HepG2 (cell line): ENCODE results near the gene PTCRA. TPM values are rescaled to one million over a fixed set of nuclear protein-coding genes. Genes with fewer than 3 reads are reported as not detected.
A peak's percentile ranks its signal among the peaks of the same experiment; 100 is the strongest.

Experiments used
- BORCS8-MEF2B ChIP-seq: sonication (generic); formaldehyde crosslinking; IDR thresholded peaks from 2 replicates; pipeline ENCODE4 v1.8.0; 2022; ENCODE audit warnings: mild to moderate bottlenecking, missing genetic modification reagents
- CHCHD3 ChIP-seq: sonication (generic); formaldehyde crosslinking; IDR thresholded peaks from 2 replicates; pipeline ENCODE4 v1.8.0; 2022; ENCODE audit warnings: mild to moderate bottlenecking, missing genetic modification reagents, moderate library complexity
- FOSL2 ChIP-seq: sonication (generic); formaldehyde crosslinking; IDR thresholded peaks from 2 replicates; pipeline ENCODE4 v1.4.0; 2020; ENCODE audit warnings: missing genetic modification reagents
- RFX5 ChIP-seq: IDR thresholded peaks from 2 replicates; pipeline ENCODE4 v1.6.1; 2011; ENCODE audit warnings: low read depth, low read length, improper control_type of control experiment
- ZNF264 ChIP-seq: sonication (generic); formaldehyde crosslinking; IDR thresholded peaks from 2 replicates; pipeline ENCODE4 v1.4.0; 2020; ENCODE audit warnings: missing genetic modification reagents
- ZNF614 ChIP-seq: IDR thresholded peaks from 2 replicates; pipeline ENCODE4 v1.6.1; 2018; ENCODE audit warnings: missing biosample characterization, missing genetic modification reagents, inconsistent platforms, borderline replicate concordance
- ZNF780A ChIP-seq: sonication (generic); formaldehyde crosslinking; IDR thresholded peaks from 2 replicates; pipeline ENCODE4 v1.8.0; 2022; ENCODE audit warnings: mild to moderate bottlenecking, missing genetic modification reagents, moderate library complexity
- polyA plus RNA-seq, 8 experiments: library from polyadenylated mRNA; depleted of rRNA in 3 of 8; stranded (reverse) in 7 of 8; unstranded in 1 of 8; fragments of >200 nt; fragmentation: Illumina TruSeq in 4 of 8; extraction: Trizol in 4 of 8; gene quantifications; 2 replicates each; pipeline versions ENCODE4 v1.2.1 to v1.2.3, GENCODE V29; 2011 to 2016; ENCODE audit warnings: low read depth in 4 of 8, missing spikeins in 1 of 8, mixed read lengths in 1 of 8; ENCODE audit not compliant: insufficient read depth in 1 of 8
- total RNA-seq, 5 experiments: library from RNA; depleted of rRNA; stranded (reverse); fragments of >200 nt; fragmentation: Illumina TruSeq; extraction: Trizol; gene quantifications; 2 replicates each; pipeline ENCODE4 v1.2.3, GENCODE V29; 2016; ENCODE audit warnings: low read depth in 1 of 5
- TF ChIP-seq, protein P1 (sequence below): sonication (generic); formaldehyde crosslinking; IDR thresholded peaks from 2 replicates; pipeline ENCODE4 v1.5.0; 2020; ENCODE audit warnings: mild to moderate bottlenecking, missing genetic modification reagents
- TF ChIP-seq, protein P2 (sequence below): sonication (generic); formaldehyde crosslinking; IDR thresholded peaks from 2 replicates; pipeline ENCODE4 v1.4.0; 2020; ENCODE audit warnings: missing genetic modification reagents
- TF ChIP-seq, protein P3 (sequence below): sonication (generic); formaldehyde crosslinking; IDR thresholded peaks from 2 replicates; pipeline ENCODE4 v1.4.0; 2020; ENCODE audit warnings: mild to moderate bottlenecking, missing genetic modification reagents, borderline replicate concordance
- TF ChIP-seq, protein P4 (sequence below): sonication (generic); formaldehyde crosslinking; IDR thresholded peaks from 2 replicates; pipeline ENCODE4 v1.8.0; 2022; ENCODE audit warnings: mild to moderate bottlenecking, missing genetic modification reagents, borderline replicate concordance
- TF ChIP-seq, protein P5 (sequence below): sonication (generic); formaldehyde crosslinking; IDR thresholded peaks from 2 replicates; pipeline ENCODE4 v1.4.0; 2020; ENCODE audit warnings: missing genetic modification reagents
- TF ChIP-seq, protein P6 (sequence below): sonication (generic); formaldehyde crosslinking; IDR thresholded peaks from 2 replicates; pipeline ENCODE4 v1.4.0; 2020; ENCODE audit warnings: missing genetic modification reagents

PTCRA gene
- total and polyA plus RNA-seq, 2 of the 13 experiments (the other 11 are each of a cell fraction or from before 2014, with no cell fraction given) = not detected

DNA sequence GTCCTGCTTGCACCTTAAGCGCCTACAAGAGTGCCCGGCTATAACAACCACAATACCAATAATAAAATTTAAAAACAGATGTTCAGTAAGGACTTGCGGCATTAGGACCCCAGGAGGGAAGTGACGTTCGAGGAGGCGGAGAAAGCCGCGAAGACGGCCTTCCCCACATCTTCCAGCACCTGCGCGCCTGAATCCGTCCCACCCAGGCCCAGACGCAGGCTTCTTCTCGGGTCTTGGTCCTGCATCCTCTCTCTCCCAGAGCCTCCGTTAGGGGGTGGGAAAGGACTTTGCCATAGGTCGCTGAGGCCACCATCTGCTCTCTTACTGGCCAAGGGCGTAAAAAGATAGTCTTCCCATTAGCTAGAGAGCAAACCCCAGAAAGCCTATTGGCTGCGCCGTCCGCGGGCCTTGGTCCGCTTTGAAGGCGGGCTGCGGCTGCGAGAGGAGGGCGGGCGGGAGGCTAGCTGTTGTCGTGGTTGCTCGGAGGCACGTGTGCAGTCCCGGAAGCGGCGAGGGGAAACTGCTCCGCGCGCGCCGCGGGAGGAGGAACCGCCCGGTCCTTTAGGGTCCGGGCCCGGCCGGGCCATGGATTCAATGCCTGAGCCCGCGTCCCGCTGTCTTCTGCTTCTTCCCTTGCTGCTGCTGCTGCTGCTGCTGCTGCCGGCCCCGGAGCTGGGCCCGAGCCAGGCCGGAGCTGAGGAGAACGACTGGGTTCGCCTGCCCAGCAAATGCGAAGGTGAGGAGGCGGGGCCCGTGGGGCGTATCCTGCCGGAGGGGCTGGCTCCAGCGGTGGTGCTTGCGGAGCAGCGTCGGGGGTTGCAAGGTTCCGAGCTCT, 13.3 kb downstream of the PTCRA start, which contains the start of gene CNPY3 (continued):
- TF ChIP-seq, protein P1, sequence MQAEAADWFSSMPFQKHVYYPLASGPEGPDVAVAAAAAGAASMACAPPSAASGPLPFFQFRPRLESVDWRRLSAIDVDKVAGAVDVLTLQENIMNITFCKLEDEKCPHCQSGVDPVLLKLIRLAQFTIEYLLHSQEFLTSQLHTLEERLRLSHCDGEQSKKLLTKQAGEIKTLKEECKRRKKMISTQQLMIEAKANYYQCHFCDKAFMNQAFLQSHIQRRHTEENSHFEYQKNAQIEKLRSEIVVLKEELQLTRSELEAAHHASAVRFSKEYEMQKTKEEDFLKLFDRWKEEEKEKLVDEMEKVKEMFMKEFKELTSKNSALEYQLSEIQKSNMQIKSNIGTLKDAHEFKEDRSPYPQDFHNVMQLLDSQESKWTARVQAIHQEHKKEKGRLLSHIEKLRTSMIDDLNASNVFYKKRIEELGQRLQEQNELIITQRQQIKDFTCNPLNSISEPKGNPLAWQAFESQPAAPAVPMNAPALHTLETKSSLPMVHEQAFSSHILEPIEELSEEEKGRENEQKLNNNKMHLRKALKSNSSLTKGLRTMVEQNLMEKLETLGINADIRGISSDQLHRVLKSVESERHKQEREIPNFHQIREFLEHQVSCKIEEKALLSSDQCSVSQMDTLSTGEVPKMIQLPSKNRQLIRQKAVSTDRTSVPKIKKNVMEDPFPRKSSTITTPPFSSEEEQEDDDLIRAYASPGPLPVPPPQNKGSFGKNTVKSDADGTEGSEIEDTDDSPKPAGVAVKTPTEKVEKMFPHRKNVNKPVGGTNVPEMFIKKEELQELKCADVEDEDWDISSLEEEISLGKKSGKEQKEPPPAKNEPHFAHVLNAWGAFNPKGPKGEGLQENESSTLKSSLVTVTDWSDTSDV (CRISPR knock-in tag) = peak; percentile 84; the same call in 1 of the 2 replicates
- TF ChIP-seq, protein P2, sequence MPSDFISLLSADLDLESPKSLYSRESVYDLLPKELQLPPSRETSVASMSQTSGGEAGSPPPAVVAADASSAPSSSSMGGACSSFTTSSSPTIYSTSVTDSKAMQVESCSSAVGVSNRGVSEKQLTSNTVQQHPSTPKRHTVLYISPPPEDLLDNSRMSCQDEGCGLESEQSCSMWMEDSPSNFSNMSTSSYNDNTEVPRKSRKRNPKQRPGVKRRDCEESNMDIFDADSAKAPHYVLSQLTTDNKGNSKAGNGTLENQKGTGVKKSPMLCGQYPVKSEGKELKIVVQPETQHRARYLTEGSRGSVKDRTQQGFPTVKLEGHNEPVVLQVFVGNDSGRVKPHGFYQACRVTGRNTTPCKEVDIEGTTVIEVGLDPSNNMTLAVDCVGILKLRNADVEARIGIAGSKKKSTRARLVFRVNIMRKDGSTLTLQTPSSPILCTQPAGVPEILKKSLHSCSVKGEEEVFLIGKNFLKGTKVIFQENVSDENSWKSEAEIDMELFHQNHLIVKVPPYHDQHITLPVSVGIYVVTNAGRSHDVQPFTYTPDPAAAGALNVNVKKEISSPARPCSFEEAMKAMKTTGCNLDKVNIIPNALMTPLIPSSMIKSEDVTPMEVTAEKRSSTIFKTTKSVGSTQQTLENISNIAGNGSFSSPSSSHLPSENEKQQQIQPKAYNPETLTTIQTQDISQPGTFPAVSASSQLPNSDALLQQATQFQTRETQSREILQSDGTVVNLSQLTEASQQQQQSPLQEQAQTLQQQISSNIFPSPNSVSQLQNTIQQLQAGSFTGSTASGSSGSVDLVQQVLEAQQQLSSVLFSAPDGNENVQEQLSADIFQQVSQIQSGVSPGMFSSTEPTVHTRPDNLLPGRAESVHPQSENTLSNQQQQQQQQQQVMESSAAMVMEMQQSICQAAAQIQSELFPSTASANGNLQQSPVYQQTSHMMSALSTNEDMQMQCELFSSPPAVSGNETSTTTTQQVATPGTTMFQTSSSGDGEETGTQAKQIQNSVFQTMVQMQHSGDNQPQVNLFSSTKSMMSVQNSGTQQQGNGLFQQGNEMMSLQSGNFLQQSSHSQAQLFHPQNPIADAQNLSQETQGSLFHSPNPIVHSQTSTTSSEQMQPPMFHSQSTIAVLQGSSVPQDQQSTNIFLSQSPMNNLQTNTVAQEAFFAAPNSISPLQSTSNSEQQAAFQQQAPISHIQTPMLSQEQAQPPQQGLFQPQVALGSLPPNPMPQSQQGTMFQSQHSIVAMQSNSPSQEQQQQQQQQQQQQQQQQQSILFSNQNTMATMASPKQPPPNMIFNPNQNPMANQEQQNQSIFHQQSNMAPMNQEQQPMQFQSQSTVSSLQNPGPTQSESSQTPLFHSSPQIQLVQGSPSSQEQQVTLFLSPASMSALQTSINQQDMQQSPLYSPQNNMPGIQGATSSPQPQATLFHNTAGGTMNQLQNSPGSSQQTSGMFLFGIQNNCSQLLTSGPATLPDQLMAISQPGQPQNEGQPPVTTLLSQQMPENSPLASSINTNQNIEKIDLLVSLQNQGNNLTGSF (CRISPR knock-in tag) = peak; percentile 96
- TF ChIP-seq ZNF264 (peak; percentile 77; the same call in 1 of the 2 replicates), BORCS8-MEF2B (CRISPR knock-in tag) (peak; percentile 100), ZNF614 (CRISPR knock-in tag) (peak; percentile 96), CHCHD3 (CRISPR knock-in tag) (peak; percentile 93), ZNF780A (CRISPR knock-in tag) (peak; percentile 99), FOSL2 (CRISPR knock-in tag) (peak; percentile 56; the same call in 1 of the 2 replicates), RFX5 (peak; percentile 73)
- TF ChIP-seq, protein P3, sequence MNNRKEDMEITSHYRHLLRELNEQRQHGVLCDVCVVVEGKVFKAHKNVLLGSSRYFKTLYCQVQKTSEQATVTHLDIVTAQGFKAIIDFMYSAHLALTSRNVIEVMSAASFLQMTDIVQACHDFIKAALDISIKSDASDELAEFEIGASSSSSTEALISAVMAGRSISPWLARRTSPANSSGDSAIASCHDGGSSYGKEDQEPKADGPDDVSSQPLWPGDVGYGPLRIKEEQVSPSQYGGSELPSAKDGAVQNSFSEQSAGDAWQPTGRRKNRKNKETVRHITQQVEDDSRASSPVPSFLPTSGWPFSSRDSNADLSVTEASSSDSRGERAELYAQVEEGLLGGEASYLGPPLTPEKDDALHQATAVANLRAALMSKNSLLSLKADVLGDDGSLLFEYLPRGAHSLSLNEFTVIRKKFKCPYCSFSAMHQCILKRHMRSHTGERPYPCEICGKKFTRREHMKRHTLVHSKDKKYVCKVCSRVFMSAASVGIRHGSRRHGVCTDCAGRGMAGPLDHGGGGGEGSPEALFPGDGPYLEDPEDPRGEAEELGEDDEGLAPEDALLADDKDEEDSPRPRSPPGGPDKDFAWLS (CRISPR knock-in tag) = no peak
- TF ChIP-seq, protein P4, sequence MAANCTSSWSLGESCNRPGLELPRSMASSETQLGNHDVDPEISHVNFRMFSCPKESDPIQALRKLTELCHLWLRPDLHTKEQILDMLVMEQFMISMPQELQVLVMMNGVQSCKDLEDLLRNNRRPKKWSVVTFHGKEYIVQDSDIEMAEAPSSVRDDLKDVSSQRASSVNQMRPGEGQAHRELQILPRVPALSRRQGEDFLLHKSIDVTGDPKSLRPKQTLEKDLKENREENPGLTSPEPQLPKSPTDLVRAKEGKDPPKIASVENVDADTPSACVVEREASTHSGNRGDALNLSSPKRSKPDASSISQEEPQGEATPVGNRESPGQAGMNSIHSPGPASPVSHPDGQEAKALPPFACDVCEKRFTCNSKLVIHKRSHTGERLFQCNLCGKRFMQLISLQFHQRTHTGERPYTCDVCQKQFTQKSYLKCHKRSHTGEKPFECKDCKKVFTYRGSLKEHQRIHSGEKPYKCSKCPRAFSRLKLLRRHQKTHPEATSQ = peak; percentile 97
- TF ChIP-seq, protein P5, sequence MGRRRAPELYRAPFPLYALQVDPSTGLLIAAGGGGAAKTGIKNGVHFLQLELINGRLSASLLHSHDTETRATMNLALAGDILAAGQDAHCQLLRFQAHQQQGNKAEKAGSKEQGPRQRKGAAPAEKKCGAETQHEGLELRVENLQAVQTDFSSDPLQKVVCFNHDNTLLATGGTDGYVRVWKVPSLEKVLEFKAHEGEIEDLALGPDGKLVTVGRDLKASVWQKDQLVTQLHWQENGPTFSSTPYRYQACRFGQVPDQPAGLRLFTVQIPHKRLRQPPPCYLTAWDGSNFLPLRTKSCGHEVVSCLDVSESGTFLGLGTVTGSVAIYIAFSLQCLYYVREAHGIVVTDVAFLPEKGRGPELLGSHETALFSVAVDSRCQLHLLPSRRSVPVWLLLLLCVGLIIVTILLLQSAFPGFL (CRISPR knock-in tag) = 0 out of 2 replicates have a peak, but pooled peaks have one; percentile 34
- TF ChIP-seq, protein P6, sequence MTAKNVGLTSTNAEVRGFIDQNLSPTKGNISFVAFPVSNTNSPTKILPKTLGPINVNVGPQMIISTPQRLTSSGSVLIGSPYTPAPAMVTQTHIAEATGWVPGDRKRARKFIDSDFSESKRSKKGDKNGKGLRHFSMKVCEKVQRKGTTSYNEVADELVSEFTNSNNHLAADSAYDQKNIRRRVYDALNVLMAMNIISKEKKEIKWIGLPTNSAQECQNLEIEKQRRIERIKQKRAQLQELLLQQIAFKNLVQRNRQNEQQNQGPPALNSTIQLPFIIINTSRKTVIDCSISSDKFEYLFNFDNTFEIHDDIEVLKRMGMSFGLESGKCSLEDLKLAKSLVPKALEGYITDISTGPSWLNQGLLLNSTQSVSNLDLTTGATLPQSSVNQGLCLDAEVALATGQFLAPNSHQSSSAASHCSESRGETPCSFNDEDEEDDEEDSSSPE (CRISPR knock-in tag) = peak; percentile 99
